PC-3 (cell line): ENCODE measurements around the gene PPA1. TPM values are rescaled to one million over a fixed set of nuclear protein-coding genes. Genes with fewer than 3 reads are reported as not detected.
A peak's percentile ranks its signal among the peaks of the same experiment; 100 is the strongest.
"Not testable (repeated sequence)": the region's sequence is repeated elsewhere in the genome, so short reads cannot be mapped to it uniquely, and the experiment has no call there.

Experiments
- ATAC-seq: fragments of 200-7000 bp; cut with Tn5 transposase; 2 replicates; pipeline ENCODE4 v1.9.1; 2020; ENCODE audit warnings: mild to moderate bottlenecking, moderate library complexity
- BruUV-seq: library from RNA; stranded (reverse); fragments of 400-500 nt; replicated peaks from 2 replicates; lab custom pipeline; 2021; lab: Mats Ljungman, UMichigan
- CTCF ChIA-PET: fragments of 300-600 bp; sonication (Branson Sonifier 250); formaldehyde crosslinking; loops from one replicate; lab custom pipeline; 2022; ENCODE audit warnings: antibody characterized with exemption; lab: Charles Lee
- POLR2A ChIA-PET: fragments of 300-600 bp; sonication (Branson Sonifier 250); formaldehyde crosslinking; loops from one replicate; lab custom pipeline; 2022; ENCODE audit warnings: antibody characterized with exemption; ENCODE audit not compliant: unreplicated experiment; lab: Charles Lee
- DNase-seq: peaks from one replicate; pipeline ENCODE4 v3.0.0-alpha.2; 2015
- H2AFZ ChIP-seq: fragments of 300-600 bp; sonication (generic); 2 replicates; pipeline ENCODE4 v1.6.0; 2016; ENCODE audit warnings: antibody characterized with exemption, low read length
- H3F3A ChIP-seq: fragments of 300-600 bp; sonication (generic); one replicate; pipeline ENCODE4 v1.6.0; 2017; ENCODE audit warnings: antibody characterized with exemption, low read length, control low read depth, mild to moderate bottlenecking; ENCODE audit not compliant: unreplicated experiment
- H3K27ac ChIP-seq: fragments of 300-600 bp; sonication (generic); 2 replicates; pipeline ENCODE4 v1.5.1; 2016; ENCODE audit warnings: mild to moderate bottlenecking, low read length
- H3K27me3 ChIP-seq: fragments of 300-600 bp; sonication (generic); 2 replicates; pipeline ENCODE4 v1.6.1; 2016; ENCODE audit warnings: low read length, mixed read lengths
- H3K36me3 ChIP-seq: fragments of 300-600 bp; sonication (generic); 2 replicates; pipeline ENCODE4 v1.6.1; 2016; ENCODE audit warnings: low read depth, mixed run types, low read length, mixed read lengths
- H3K4me1 ChIP-seq: fragments of 300-600 bp; sonication (generic); 2 replicates; pipeline ENCODE4 v1.5.1; 2016; ENCODE audit warnings: low read length; ENCODE audit not compliant: insufficient read depth
- H3K4me2 ChIP-seq: fragments of 300-600 bp; sonication (generic); 2 replicates; pipeline ENCODE4 v1.6.0; 2016; ENCODE audit warnings: low read length
- H3K4me3 ChIP-seq: fragments of 300-600 bp; sonication (generic); 2 replicates; pipeline ENCODE4 v1.5.1; 2016; ENCODE audit warnings: mild to moderate bottlenecking, low read length, mixed read lengths
- H3K79me2 ChIP-seq: fragments of 300-600 bp; sonication (generic); 2 replicates; pipeline ENCODE4 v1.6.1; 2017; ENCODE audit warnings: low read length, mixed read lengths
- H3K9ac ChIP-seq: fragments of 300-600 bp; sonication (generic); 2 replicates; pipeline ENCODE4 v1.6.0; 2016; ENCODE audit warnings: mild to moderate bottlenecking, low read length
- H3K9me2 ChIP-seq: fragments of 300-600 bp; sonication (generic); replicated peaks from 2 replicates; pipeline ENCODE4 v1.6.1; 2016; ENCODE audit warnings: mixed run types, low read length, mixed read lengths
- H3K9me3 ChIP-seq: fragments of 300-600 bp; sonication (generic); 2 replicates; pipeline ENCODE4 v1.6.1; 2016; ENCODE audit warnings: low read length, mixed read lengths
- H4K20me1 ChIP-seq: fragments of 300-600 bp; sonication (generic); 2 replicates; pipeline ENCODE4 v1.6.1; 2016; ENCODE audit warnings: low read length, mixed read lengths
- CTCF ChIP-seq: fragments of 300-600 bp; sonication (generic); conservative IDR thresholded peaks from 2 replicates; pipeline ENCODE4 v1.5.1; 2017; ENCODE audit warnings: antibody characterized with exemption, low read depth, mild to moderate bottlenecking, low read length
- EZH2 ChIP-seq: fragments of 300-600 bp; sonication (generic); IDR thresholded peaks from one replicate; pipeline ENCODE4 v1.6.1; 2017; ENCODE audit warnings: antibody characterized with exemption, mild to moderate bottlenecking, low read length; ENCODE audit not compliant: unreplicated experiment
- EZH2phosphoT487 ChIP-seq: fragments of 300-600 bp; sonication (generic); IDR thresholded peaks from 2 replicates; pipeline ENCODE4 v1.6.1; 2018; ENCODE audit warnings: mild to moderate bottlenecking, antibody characterized with exemption, low read length, borderline replicate concordance
- intact Hi-C: fragments of 100-400 bp; cut with micrococcal nuclease; formaldehyde crosslinking; loops from 2 replicates; pipeline ENCODE4 v1.9.0; 2023
- total RNA-seq: library from RNA; depleted of rRNA; stranded (reverse); fragments of >200 nt; gene quantifications from 2 replicates; pipeline ENCODE4 v1.2.3, GENCODE V29; 2014

Gene PPA1
- total RNA-seq, 1 experiment from 2014 or later = 440 TPM

GRCh38 chr10:70162151-70162891 is 70.9 kb downstream of the PPA1 start:
- Histone ChIP-seq H3K9me2 (no peaks in the 10 kb centered on the region), H3K9me3 (no peaks in the 10 kb centered on the region), H3K4me1 (peaks cover 10% of the 10 kb centered on the region; the same call in 1 of the 2 replicates), H3K4me2 (no peak overlapping the region), H4K20me1 (peaks cover 63% of the 10 kb centered on the region), H3F3A (no peaks in the 10 kb centered on the region), H3K27me3 (no peaks in the 10 kb centered on the region), H3K9ac (no peak overlapping the region), H3K27ac (no peak overlapping the region), H3K36me3 (peaks cover 78% of the 10 kb centered on the region), H3K79me2 (peaks cover 88% of the 10 kb centered on the region), H2AFZ (no peak overlapping the region), H3K4me3 (no peak overlapping the region)
- no peak for DNase-seq
- CTCF ChIA-PET = no interaction called here
- no TSS peak for BruUV-seq
- POLR2A ChIA-PET = no interaction called here
- intact Hi-C loops = no loop called here
- no peak for ATAC-seq
- TF ChIP-seq EZH2phosphoT487 = no peak
- TF ChIP-seq EZH2 = no peak
- TF ChIP-seq CTCF = no peak

GRCh38 chr10:70160798-70161197 is 72.4 kb downstream of the PPA1 start:
- Histone ChIP-seq H2AFZ (no peak overlapping the region), H3K27me3 (no peaks in the 10 kb centered on the region), H3K79me2 (peaks cover 73% of the 10 kb centered on the region), H3K9ac (no peak overlapping the region), H3K4me3 (no peak overlapping the region), H3K27ac (no peak overlapping the region), H3K4me1 (peaks cover 10% of the 10 kb centered on the region; the same call in 1 of the 2 replicates), H3K9me3 (no peaks in the 10 kb centered on the region), H3F3A (no peaks in the 10 kb centered on the region), H3K4me2 (no peak overlapping the region), H3K9me2 (no peaks in the 10 kb centered on the region), H3K36me3 (peaks cover 80% of the 10 kb centered on the region), H4K20me1 (peaks cover 48% of the 10 kb centered on the region)
- no TSS peak for BruUV-seq
- ChIA-PET CTCF (interaction anchor here (0.6 to 1.2 kb wide), 2 partner anchors 14 to 61 kb away, joined by 4 to 8 read pairs; partner anchors contain the start of gene TYSND1), POLR2A (no interaction called here)
- ATAC-seq (0 out of 2 replicates have a peak, but pooled peaks have one; percentile 25), DNase-seq (no peak)
- intact Hi-C loops = no loop called here
- TF ChIP-seq EZH2 (no peak), CTCF (no peak), EZH2phosphoT487 (no peak)

GRCh38 chr10:70159366-70159765 is 73.9 kb downstream of the PPA1 start:
- ATAC-seq, H3K27me3 ChIP-seq, H3K4me2 ChIP-seq, BruUV-seq, intact Hi-C loops, H3K9ac ChIP-seq, POLR2A ChIA-PET, H3K4me3 ChIP-seq, DNase-seq, H2AFZ ChIP-seq, H3K9me2 ChIP-seq, H3K9me3 ChIP-seq, H3K4me1 ChIP-seq, H3K27ac ChIP-seq, H3F3A ChIP-seq: not testable (repeated sequence)
- Histone ChIP-seq H3K36me3 (peaks cover 86% of the 10 kb centered on the region), H4K20me1 (peaks cover 40% of the 10 kb centered on the region), H3K79me2 (peaks cover 58% of the 10 kb centered on the region)
- CTCF ChIA-PET = interaction anchor here (1.0 kb wide), 1 partner anchor 13 kb away, joined by 3 read pairs; the partner anchor contains the start of gene TYSND1
